SU-DHL-6 (cell line): ENCODE measurements around the gene KISS1R.

Source experiments
- H2AFZ ChIP-seq: fragments of 200-600 bp; sonication (generic); 2 replicates; pipeline ENCODE4 v1.6.1; 2014; ENCODE audit warnings: low read depth, mild to moderate bottlenecking, moderate library complexity, mixed read lengths, antibody characterized with exemption, low read length; ENCODE audit not compliant: severe bottlenecking
- H3F3A ChIP-seq: fragments of 200-600 bp; shearing (Covaris generic); 2 replicates; pipeline ENCODE4 v1.6.0; 2016; ENCODE audit warnings: antibody characterized with exemption, mild to moderate bottlenecking; ENCODE audit not compliant: insufficient read depth
- H3K27ac ChIP-seq: fragments of 200-600 bp; sonication (generic); 2 replicates; pipeline ENCODE4 v1.5.1; 2016; ENCODE audit warnings: low read depth, mild to moderate bottlenecking, low read length, moderate library complexity, mixed read lengths
- H3K27me3 ChIP-seq: fragments of 200-600 bp; sonication (generic), shearing (Covaris generic); 2 replicates; pipeline ENCODE4 v1.6.0; 2014; ENCODE audit warnings: mild to moderate bottlenecking, low read length
- H3K36me3 ChIP-seq: fragments of 200-600 bp; sonication (generic); 2 replicates; pipeline ENCODE4 v1.6.1; 2014; ENCODE audit warnings: mild to moderate bottlenecking, low read length, mixed read lengths
- H3K4me2 ChIP-seq: fragments of 300-600, 200-600 bp; shearing (Covaris generic), sonication (generic); 2 replicates; pipeline ENCODE4 v1.6.0; 2014; ENCODE audit warnings: low read length, low read depth, mild to moderate bottlenecking; ENCODE audit not compliant: poor library complexity, severe bottlenecking
- H3K4me3 ChIP-seq: fragments of 200-600 bp; sonication (generic); 2 replicates; pipeline ENCODE4 v1.5.1; 2014; ENCODE audit warnings: antibody characterized with exemption, low read length, mild to moderate bottlenecking, mixed read lengths; ENCODE audit not compliant: insufficient read depth, poor library complexity, severe bottlenecking
- H3K79me2 ChIP-seq: fragments of 200-600 bp; sonication (generic); 2 replicates; pipeline ENCODE4 v1.6.1; 2014; ENCODE audit warnings: mild to moderate bottlenecking, low read length, moderate library complexity; ENCODE audit not compliant: insufficient read depth
- H3K9ac ChIP-seq: fragments of 200-600 bp; sonication (generic); 2 replicates; pipeline ENCODE4 v1.7.0; 2014; ENCODE audit warnings: mild to moderate bottlenecking, low read length
- H3K9me2 ChIP-seq: fragments of 200-600 bp; sonication (generic); replicated peaks from 2 replicates; pipeline ENCODE4 v1.6.1; 2014; ENCODE audit warnings: low read length; ENCODE audit not compliant: insufficient read depth
- H3K9me3 ChIP-seq: fragments of 200-600 bp; sonication (generic); 2 replicates; pipeline ENCODE4 v1.6.1; 2014; ENCODE audit warnings: low read length, mixed read lengths; ENCODE audit not compliant: insufficient read depth
- H4K20me1 ChIP-seq: fragments of 200-600 bp; sonication (generic); 2 replicates; pipeline ENCODE4 v1.6.1; 2014; ENCODE audit warnings: low read depth, mild to moderate bottlenecking, antibody characterized with exemption, low read length, moderate library complexity, mixed read lengths
- CTCF ChIP-seq: fragments of 200-600 bp; sonication (generic); IDR thresholded peaks from one replicate; pipeline ENCODE4 v1.5.1; 2017; ENCODE audit warnings: antibody characterized with exemption, mild to moderate bottlenecking, low read length, moderate library complexity; ENCODE audit not compliant: insufficient read depth, poor library complexity, severe bottlenecking
- EZH2phosphoT487 ChIP-seq: fragments of 200-600 bp; sonication (generic), shearing (Covaris generic); conservative IDR thresholded peaks from 2 replicates; pipeline ENCODE4 v1.6.1; 2018; ENCODE audit warnings: mild to moderate bottlenecking, antibody characterized with exemption, low read length, moderate library complexity, mixed read lengths

The KISS1R gene

GRCh38 chr19:954272-954671, 37.1 kb downstream of the KISS1R start:
- Histone ChIP-seq H2AFZ (no peak overlapping the region), H3K4me3 (no peak overlapping the region), H3K4me2 (no peak overlapping the region), H3K27me3 (no peaks in the 10 kb centered on the region), H3K79me2 (no peaks in the 10 kb centered on the region), H4K20me1 (no peaks in the 10 kb centered on the region), H3F3A (no peaks in the 10 kb centered on the region), H3K9ac (no peak overlapping the region), H3K27ac (no peak overlapping the region), H3K9me3 (no peaks in the 10 kb centered on the region), H3K36me3 (no peaks in the 10 kb centered on the region), H3K9me2 (no peaks in the 10 kb centered on the region)
- TF ChIP-seq EZH2phosphoT487: no peak
- TF ChIP-seq CTCF: no peak

- H3K9me2 ChIP-seq: no peaks in the 10 kb centered on the region
- no peak overlapping the region for H2AFZ ChIP-seq
- H3K36me3 ChIP-seq: no peaks in the 10 kb centered on the region
- H3K4me3 ChIP-seq: no peak overlapping the region
- H3K9ac ChIP-seq: no peak overlapping the region
- no peaks in the 10 kb centered on the region for H3K9me3 ChIP-seq
- TF ChIP-seq CTCF: no peak
- H3K27ac ChIP-seq: no peak overlapping the region
- no peaks in the 10 kb centered on the region for H3F3A ChIP-seq
- no peaks in the 10 kb centered on the region for H3K79me2 ChIP-seq
- no peak overlapping the region for H3K4me2 ChIP-seq
- H3K27me3 ChIP-seq: no peaks in the 10 kb centered on the region
- H4K20me1 ChIP-seq: no peaks in the 10 kb centered on the region
Measured at GRCh38 chr19:954672-955494, 37.8 kb downstream of the KISS1R start.

GRCh38 chr19:955803-956765, 39.0 kb downstream of the KISS1R start:
- no peak overlapping the region for H3K4me2 ChIP-seq
- H3K27ac ChIP-seq: no peak overlapping the region

More at GRCh38 chr19:955803-956765, 39.0 kb downstream of the KISS1R start:
- TF ChIP-seq EZH2phosphoT487 (no peak), CTCF (no peak)
- H3K79me2 ChIP-seq: no peaks in the 10 kb centered on the region
- H3K27me3 ChIP-seq: no peaks in the 10 kb centered on the region
- no peaks in the 10 kb centered on the region for H3K9me3 ChIP-seq
- no peaks in the 10 kb centered on the region for H3K9me2 ChIP-seq
- no peaks in the 10 kb centered on the region for H3F3A ChIP-seq
- no peak overlapping the region for H3K9ac ChIP-seq
- no peaks in the 10 kb centered on the region for H4K20me1 ChIP-seq
- H3K4me3 ChIP-seq: no peak overlapping the region
- H3K36me3 ChIP-seq: no peaks in the 10 kb centered on the region
- no peak overlapping the region for H2AFZ ChIP-seq
